Hepatic stellate cell (primary cell): ENCODE results near the gene RNF152.
A peak's percentile ranks its signal among the peaks of the same experiment; 100 is the strongest.

ENCODE experiments used
- DNase-seq: peaks from one replicate; pipeline ENCODE4 v3.0.0; 2011; ENCODE audit warnings: low spot score

Gene RNF152, protein sequence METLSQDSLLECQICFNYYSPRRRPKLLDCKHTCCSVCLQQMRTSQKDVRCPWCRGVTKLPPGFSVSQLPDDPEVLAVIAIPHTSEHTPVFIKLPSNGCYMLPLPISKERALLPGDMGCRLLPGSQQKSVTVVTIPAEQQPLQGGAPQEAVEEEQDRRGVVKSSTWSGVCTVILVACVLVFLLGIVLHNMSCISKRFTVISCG

DNA sequence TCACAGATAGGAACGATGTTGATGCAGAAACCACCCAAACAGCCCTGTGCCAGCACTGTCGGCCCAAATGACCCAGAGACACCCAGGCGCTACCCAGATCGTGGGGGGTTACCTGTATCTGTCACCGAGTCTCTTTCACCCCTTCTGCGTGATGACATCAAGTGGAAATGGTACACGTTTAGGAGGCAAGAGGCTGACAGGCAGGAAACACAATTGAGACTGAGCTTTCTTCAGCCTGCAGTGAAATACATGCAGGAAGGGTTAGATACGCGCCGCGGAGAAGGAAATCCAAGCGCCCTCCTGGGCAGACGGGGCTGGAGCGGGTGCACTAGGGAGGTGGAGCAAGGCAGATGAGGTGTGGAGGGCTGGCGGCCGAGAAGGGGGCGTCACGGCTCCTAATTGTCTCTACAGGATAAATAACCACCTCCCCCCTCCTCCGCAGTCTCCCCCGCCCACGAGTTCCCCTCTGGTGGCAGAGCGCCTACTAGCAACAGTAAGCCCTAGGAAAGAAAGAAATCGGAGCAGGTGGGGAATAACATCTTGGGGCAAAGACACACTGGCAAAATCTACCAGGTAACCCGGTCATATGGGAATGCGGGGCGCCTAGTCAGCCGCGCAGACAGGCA is at the start of gene RNF152:
TSS of gene RNF152 (minus strand) at position 325 of the 626 bp plus-strand sequence. CDS start 76,544 bp downstream, outside the sequence.
- DNase-seq = peak; percentile 48

DNA sequence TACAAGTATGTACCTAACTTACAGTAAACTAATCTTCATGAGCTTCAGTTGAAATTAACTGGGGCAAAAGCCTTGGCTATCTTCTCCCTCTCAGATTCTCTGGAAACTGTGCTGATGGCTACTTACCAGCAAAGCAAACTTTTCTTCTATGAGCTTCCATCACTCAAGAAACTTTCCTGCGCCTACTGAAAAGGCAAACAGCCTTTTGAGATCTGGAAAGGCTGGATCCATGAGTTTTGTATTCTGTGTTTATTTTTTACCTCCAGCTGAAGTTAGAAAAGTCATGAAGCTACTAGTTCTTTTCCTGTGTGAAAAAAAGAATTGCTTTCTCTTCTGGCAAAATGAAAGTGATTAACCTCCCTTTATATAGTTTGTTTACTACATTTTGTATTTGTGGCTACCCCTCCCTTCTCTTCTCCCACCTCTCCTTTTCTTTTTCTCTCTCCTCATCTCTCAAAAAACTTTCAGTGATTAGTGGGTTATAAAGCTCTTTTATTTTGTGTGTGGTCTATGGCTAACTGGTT is 49.2 kb upstream of the RNF152 start:
- no peak for DNase-seq

DNA sequence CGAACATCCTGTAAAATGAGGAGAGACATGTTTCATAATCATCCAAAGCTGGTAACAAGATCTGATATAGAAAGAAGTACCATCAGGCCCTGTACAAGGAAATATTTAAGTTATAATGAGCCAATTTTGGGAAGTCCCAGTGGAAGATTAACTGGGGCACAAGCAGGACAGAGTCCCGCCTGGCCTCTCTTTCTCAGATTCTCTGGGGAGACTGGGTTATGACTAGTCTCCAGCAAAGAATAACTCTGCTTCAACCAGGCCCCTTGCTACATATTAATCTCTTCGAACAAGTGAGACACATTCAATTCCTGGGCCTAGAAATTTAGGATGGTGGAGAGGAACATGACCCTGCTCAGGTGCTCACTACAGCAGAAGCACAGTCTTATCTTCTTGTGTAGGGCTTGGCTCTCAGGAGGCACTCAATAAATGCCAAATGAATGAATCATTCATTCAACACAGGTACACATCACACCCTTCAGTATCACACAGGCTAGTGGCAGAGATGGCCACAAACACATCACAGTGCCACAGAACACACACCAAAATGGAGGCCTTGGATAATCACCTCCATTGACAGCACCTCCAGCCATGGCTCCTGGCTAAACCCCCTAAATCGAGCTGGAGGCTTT is 46.4 kb upstream of the RNF152 start:
- DNase-seq = no peak

DNA sequence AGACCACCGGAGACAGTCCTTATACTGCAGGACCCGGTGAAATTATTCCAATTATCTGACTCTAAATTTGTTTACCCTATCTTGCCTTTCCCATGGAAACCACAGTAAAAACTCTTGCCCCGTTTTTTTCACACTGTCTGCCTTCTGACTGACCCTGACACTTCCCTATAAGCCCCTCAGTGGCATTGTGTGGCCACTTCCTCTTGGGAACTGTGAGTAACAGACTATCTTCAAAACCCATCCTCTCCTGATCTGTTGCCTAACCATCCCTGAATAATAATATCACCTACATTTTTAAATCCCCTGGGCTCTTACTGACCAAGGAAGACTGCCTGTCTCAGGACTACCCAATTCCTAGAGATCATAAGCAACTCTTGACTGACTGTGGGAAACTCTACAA is 42.6 kb upstream of the RNF152 start:
- no peak for DNase-seq

DNA sequence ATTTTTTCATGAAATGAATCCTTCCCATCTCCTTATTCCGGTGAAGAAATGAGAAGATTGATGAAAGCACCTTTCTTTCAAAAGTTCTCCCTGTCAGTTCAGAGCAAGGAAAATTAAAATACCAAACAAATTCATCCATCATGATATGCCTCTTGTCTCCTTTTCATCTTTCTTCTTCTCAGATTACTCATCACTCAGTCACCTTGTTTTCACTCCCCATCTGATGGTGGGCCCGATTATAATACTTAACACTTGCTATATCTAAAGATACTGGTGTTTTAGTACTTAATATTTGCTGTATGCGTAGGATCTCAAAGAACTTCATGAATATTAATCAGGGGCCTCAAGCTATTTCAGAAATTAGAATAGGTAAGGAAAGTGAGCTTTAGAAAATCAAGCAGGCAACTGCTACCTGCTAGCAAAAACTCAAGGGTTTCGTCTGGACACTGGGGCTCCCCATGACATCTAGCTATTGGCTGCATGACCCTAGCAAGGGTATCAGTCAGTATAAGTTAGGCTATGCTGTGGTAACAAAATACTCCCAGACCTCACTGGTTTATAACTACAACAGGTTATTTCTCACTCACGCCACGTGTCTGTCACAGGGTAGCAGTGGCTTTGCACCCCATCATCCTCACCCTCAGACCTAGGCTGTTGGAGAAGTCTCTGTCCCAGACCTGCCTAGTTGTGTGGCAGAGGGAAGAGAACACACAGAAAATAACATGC is 39.0 kb upstream of the RNF152 start:
- DNase-seq = no peak

DNA sequence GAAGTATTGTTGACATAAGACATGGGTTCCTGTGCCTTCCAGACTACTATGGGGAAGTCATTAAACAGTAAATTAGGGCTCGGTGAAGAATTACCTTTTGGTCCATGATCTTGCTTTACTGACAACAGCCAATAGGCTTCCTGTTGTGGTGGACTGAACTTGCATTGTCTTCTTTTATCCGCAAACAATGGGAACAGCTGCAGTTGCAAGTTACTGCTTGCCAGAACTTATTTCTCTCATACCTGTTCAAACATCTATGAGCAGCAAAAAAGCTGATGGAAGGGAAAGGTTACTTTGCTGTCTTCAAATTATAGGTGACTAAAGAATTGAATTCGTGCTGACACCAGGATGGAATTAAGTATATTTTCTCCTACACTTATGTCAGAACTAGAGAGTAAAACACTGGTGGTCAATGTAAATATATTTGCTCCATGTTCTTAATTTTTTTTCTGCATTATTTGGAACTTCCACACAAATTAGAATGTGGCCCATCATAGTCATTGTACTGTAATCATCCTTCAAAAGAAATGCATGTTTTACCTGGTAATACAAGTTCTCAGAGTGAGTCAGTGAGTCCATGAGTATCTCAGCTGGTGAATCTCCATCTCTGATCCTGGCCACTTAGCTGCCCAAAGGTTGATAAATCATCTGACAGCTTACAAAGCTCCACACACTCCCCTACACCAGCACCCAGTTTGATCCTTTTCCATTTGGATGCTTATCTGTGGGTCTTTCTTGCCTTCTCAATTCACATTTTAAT is 37.3 kb upstream of the RNF152 start:
- no peak for DNase-seq

DNA sequence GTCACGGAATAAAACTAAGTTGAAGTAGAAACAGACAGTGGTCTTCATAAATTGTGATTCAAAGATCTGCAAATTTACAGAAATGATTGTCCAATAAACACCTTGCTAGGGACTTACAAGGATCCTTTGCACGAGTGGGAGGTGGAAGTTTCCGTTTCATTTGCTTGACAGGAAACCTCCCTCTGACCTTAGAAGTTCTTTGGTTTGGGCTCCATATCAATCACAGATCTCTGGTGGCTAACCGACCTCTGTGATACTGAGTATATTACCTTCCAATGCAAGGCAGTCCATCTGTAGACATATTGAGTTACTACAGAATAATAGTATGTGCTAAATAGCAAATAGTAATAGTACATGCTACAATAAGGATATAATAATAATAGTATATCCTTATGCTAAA is 33.7 kb upstream of the RNF152 start:
- DNase-seq = no peak

DNA sequence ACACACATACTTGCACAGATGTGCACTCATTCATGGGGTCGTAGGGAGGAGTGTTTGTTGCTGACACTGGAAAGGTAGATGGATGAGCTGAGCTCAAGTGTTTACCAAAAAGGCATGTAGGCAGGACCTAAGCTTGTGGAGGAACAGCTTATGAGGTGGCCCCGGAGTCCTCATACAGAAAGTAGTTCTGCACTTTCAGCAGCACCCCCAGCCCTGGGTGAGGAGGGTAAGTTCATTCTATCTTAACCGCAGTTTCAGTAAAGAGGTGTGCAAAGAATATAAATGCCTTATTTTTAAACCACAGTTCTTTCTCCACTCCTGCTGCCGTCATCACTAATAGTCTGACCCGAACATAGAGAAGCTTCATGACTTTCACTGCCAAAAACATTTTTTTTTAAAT is 31.7 kb upstream of the RNF152 start:
- no peak for DNase-seq

DNA sequence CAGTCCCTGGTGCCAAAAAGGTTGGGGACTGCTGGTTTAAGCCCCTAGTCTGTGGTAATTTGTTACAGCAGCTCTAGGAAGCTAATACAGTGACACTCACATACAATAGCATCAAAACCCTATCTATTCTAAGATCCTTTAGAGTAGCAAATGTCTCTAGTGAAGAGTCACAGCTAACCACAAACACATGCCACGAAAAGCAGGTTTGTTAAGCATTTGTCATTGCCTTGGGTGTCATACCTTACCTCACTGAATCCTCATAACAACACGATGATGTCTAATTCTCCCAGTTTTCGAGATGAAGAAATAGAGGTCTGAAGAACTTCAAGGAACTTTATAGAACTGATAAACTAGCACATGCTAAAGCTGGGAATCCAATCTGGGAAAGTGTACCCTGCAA is 29.6 kb upstream of the RNF152 start:
- DNase-seq = no peak

DNA sequence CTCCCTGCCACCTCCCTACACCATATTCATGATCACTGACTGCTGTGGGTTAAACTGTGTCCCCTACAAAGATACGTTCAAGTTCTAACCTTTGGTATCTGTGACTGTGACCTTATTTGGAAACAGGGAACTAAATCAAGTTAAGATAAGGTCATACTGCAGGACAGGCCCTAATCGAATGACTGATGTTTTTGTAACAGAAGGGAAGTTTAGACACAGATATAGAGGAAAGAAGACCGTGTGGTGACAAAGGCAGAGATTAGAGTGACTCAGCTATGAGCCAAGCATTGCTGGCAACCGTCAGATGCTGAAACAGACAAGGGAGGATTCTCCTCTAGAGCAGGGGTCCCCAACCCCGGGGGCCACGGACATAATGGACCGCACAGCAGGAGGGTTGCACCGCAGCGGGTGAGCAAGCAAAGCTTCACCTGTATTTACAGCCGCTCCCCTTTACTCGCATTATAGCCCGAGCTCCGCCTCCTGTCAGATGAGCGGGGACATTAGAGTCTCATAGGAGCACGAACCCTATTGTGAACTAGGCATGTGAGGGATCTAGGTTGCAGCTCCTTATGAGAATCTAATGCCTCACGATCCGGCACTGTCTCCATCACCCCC is 28.9 kb upstream of the RNF152 start:
- DNase-seq = no peak

DNA sequence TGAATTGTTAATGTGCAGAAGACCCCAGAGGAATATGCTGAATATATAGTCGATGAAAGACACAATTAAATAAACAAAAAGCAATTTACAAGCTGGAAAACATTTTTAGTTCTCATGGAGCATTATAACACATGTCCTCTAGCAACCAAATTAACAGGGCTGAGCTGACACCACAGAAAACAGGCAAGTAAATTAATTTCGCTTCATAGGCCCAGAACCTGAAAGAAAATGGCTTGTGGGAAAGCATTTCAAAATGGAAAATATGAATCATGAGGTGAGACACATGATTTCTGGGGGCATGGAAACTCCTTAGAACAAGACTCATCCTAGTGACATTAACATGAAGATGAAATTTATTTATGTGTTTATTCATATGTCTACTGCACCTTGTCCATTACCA is 25.0 kb upstream of the RNF152 start:
- DNase-seq = no peak

DNA sequence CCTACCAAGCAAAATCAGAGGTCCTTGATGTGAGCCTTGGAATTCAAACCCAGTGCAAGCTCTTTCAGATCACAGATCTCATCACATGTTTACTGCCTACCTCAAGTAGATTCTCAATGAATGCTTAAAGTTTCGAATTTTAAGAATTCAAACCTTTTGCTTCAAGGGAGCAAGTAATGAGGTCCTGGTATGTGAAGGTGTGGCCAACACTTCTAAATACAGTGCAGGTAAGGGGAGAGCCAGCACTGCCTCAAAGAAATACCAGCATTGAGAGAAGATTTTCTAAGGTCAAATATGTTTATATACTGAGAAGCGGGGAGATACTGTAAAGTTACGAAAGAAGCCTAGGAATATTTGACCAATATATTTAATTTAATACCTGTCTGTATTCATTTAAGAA is 19.7 kb upstream of the RNF152 start:
- DNase-seq = no peak

DNA sequence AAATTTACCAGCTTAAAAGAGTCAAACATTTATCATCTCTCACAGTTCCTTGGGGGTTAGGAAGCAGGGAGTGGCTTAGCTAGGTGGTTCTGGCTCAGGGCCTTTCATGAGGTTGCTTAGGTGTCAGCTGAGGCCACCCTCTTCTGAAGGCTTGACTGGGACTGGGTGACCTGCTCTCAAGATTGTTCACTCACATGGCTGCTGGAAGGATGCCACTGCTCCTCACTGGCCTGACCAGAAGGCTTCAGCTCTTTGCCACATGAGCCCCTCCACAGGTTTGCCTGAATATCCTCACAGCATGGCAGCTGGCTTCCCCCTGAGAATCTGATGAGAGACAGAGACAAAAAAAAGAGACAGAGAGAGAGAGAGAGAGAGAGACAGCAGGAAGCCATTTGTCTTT is 17.3 kb upstream of the RNF152 start:
- no peak for DNase-seq

DNA sequence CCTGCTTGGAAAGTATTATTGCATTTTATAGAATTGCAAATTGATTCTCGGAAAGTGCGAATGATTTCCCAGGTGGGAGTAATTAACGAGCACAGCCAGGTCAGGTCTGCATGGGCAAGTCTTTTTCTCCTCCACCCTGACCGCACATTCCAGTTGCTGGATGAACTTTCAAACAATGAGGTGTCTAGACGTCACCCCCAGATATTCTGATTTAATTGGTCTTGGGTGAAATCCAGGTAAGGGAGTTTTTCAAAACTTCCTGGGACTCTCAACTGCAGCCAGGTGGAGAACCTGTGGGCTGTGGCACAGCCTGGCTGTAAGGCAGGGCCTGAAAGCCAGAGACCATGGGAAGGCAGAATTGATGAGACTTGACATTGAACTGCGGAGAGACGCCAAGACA is 15.9 kb upstream of the RNF152 start:
- no peak for DNase-seq

DNA sequence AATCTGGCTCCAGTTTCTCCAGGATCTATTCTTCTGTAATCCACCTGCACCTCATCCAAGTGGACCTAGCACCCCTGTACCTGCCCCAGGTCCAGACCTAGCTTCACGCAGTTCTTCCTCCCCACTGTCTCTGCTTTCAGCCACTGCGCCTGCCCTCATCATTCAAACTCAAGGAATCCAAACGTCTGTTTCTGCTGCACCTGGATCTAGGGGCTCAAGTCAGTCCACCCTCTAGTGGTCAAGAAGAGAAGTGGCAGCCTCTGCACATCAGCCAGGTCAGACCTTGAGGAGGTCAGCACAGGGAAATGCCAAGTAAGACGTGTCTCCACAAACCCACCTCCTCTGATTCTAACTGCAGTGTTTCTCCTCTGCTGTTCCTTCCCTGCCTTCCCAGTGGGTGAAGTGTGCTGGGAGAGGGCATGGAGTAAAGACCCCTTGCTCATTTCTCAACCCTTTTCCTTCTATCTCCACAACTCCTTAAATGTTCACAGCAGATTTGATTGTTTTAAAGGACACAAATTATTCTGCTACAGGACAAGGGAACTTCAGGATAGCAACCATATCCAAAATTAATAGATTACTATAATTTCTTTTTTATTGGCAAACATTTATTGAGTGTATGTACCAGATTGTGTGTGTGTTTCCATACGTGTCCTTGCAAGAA is 8.6 kb upstream of the RNF152 start:
- DNase-seq = peak; percentile 65

DNA sequence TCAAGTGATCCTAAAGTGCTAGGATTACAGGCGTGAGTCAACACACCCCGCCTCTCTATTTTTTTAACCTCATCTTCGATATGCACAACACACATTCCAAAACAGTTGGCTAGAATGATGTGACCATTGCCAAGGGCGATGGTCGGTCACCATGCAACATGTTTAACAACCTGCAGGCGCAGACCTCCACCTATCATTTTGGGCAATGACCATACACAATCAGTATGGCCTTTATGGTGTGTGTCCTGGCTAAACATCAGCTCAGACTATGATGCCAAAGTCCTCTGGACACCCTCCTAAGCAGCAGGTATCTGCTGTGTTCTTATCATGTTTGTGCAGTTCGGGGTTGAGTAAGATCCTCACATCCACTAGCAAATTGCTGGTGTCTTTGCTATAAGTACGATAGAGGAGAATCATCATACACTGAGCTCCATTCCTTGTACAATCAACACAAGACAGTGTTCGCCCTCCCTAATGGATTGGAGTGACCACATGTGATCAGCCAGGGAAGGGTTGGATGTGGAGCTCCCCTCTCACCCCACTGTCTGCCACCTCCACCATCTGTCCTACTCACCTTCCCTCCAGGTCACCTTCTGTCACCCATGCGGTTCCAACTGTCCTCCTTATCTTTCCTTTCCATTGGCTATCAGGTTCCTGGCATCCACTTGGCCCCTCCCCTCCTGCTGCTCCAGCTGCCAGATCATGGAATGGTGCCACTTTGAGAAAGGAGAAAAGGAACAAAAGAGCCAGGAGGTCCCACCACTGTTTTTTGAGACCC is 7.9 kb upstream of the RNF152 start:
- DNase-seq = no peak

DNA sequence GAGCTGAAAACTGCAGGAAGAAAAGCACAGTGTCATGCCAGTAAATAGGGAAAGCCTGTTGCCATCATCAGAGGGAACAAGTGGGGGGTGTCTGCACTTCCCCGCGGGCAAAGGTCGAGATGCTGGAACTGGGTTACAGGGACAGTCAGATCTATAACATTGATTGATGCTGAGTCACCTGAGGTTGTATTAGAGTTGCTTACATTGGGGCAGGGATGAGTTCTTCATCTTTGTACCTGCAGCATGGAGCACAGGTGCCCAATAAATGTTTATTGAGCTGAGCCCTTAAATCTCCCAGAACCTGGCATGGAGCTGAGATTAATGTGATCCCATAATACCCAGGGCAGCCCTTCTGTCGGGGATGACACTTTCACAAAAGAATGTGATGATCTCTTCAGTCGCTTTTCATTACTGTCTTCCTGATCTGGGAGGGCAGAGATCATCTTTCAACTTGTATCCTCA is 5.9 kb upstream of the RNF152 start:
- no peak for DNase-seq

DNA sequence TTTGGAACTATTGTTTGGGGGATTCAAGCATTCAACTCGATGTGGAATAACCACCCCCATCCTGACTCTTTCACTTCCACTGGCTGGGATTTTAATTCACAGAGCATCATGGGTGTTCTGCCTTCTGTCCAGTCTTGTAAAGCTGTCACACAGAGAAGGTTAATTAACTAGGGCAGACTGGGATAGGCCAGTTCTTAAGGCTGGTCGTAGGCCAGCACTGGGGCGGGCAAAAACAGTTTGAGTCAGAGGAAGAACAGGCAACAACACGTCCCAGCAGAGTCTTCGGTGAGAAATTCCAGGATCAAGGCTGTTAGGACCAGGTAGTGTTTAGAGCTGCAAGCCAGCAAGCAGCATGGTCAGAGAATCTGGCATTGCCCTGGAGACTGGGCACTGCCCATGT is 4.0 kb upstream of the RNF152 start:
- peak; percentile 78 for DNase-seq

DNA sequence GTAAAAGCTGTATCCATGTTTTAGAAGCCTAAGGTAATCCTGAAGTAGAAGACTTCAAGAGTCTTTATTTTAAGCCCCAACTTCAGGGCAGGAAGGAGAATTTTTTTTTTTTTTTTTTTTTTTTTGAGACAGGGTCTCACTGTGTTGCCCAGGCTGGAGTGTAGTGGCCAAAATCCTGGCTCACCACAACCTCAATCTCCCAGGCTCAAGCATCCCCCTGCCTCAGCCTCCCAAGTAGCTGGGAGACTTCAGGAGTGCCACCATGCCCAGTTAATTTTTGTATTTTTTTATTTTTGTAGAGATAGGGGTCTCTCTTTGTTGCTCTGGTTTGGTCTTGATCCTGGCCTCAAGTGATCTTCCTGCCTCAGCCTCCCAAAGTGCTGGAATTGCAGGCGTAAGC is 3.3 kb upstream of the RNF152 start:
- no peak for DNase-seq
